Measurements from ENCODE around the gene CNBP.

DNA sequence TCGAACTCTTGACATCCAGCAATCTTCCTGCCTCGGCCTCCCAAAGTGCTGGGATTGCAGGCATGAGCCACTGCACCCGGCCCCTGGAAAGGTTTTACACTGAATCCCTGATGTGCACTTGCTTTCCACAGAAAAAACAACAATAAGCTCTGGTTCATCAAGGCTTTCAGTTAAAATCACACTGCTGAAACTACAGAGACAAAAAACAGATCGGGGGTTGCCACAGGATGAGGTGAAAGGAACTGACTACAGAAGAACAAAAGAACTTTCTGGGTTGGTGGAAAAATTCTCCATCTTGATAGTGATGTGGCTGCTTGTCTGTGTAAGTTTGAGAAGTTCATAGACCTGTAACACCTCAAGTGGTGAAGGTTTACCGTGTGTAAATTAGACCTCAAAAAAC is 65.0 kb downstream of the CNBP start:
- TF ChIP-seq, protein P1, sequence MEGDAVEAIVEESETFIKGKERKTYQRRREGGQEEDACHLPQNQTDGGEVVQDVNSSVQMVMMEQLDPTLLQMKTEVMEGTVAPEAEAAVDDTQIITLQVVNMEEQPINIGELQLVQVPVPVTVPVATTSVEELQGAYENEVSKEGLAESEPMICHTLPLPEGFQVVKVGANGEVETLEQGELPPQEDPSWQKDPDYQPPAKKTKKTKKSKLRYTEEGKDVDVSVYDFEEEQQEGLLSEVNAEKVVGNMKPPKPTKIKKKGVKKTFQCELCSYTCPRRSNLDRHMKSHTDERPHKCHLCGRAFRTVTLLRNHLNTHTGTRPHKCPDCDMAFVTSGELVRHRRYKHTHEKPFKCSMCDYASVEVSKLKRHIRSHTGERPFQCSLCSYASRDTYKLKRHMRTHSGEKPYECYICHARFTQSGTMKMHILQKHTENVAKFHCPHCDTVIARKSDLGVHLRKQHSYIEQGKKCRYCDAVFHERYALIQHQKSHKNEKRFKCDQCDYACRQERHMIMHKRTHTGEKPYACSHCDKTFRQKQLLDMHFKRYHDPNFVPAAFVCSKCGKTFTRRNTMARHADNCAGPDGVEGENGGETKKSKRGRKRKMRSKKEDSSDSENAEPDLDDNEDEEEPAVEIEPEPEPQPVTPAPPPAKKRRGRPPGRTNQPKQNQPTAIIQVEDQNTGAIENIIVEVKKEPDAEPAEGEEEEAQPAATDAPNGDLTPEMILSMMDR (IDR thresholded peaks at IDR 0.05) = no peak
- TF ChIP-seq POLR2A (IDR thresholded peaks at IDR 0.05) = no peak
